ENCODE measurements around the gene LSM12.

DNA sequence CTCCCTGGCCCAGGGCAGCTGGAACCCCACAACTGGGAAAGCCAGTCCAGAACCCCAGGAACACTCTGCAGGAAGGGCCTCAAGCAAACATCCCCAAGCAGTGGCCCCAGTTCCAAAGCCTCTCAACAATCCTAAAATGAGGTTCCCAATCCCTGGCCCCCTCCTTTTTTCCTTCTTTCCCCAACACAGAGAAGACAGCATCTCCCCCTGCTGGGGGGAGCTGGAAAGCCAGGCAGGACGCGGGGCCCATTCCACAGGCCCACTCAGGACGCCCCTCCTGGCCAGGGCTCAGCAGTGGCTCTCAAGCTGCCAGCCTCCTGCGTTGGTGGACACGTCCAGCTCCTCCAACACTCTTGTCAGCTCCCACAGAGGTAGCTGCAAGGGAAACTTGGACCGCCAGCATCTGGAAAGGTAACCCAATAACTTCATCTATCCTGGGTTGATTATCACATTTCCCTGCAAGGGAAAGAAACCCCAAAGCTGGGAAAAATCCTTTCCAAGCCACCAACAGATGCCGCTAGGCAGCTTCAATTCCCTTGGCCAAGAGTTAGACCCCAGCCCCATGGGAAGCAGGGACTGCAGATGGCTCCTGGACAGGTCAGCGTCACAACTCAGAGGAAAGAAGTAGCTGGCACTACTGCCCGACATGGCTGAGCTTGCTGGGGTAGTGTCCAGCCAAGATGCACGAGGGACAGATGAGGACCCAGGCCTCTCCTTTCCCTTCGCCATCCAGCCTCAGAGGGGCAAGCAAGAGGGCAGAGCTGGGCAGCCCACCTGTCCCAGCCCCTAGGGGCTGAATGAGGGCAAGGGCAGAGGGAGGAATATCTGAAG is 49.3 kb upstream of the LSM12 start:
- TF ChIP-seq, protein P1, sequence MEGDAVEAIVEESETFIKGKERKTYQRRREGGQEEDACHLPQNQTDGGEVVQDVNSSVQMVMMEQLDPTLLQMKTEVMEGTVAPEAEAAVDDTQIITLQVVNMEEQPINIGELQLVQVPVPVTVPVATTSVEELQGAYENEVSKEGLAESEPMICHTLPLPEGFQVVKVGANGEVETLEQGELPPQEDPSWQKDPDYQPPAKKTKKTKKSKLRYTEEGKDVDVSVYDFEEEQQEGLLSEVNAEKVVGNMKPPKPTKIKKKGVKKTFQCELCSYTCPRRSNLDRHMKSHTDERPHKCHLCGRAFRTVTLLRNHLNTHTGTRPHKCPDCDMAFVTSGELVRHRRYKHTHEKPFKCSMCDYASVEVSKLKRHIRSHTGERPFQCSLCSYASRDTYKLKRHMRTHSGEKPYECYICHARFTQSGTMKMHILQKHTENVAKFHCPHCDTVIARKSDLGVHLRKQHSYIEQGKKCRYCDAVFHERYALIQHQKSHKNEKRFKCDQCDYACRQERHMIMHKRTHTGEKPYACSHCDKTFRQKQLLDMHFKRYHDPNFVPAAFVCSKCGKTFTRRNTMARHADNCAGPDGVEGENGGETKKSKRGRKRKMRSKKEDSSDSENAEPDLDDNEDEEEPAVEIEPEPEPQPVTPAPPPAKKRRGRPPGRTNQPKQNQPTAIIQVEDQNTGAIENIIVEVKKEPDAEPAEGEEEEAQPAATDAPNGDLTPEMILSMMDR (IDR thresholded peaks at IDR 0.05): peak; percentile 61
- TF ChIP-seq ZFX (IDR thresholded peaks at IDR 0.05; ENCODE audit: borderline replicate concordance): no peak
